Osteoblast (primary cell): ENCODE measurements around the gene TRPV6. TPM values are rescaled to one million over a fixed set of nuclear protein-coding genes. Genes with fewer than 3 reads are reported as not detected.

Experiments used
- DNase-seq: peaks from one replicate; pipeline ENCODE4 v3.0.0; 2011; ENCODE audit warnings: low spot score, mixed read lengths; ENCODE audit not compliant: insufficient read length; ENCODE audit errors: missing footprints
- H2AFZ ChIP-seq: 2 replicates; pipeline ENCODE4 v1.6.0; 2011; ENCODE audit warnings: mild to moderate bottlenecking, low read length
- H3K27ac ChIP-seq: 2 replicates; pipeline ENCODE4 v1.5.1; 2011; ENCODE audit warnings: mild to moderate bottlenecking, low read depth, low read length, moderate library complexity
- H3K27me3 ChIP-seq: 2 replicates; pipeline ENCODE4 v1.6.0; 2012; ENCODE audit warnings: mild to moderate bottlenecking, control low read depth, inconsistent platforms, low read length, moderate library complexity; ENCODE audit not compliant: insufficient read depth
- H3K36me3 ChIP-seq: 2 replicates; pipeline ENCODE4 v1.5.1; 2011; ENCODE audit warnings: mild to moderate bottlenecking, low read length, control low read depth, moderate library complexity; ENCODE audit not compliant: insufficient read depth
- H3K4me1 ChIP-seq: 2 replicates; pipeline ENCODE4 v1.5.1; 2011; ENCODE audit warnings: mild to moderate bottlenecking, low read length, control low read depth, moderate library complexity; ENCODE audit not compliant: insufficient read depth
- H3K4me2 ChIP-seq: 2 replicates; pipeline ENCODE4 v1.6.0; 2011; ENCODE audit warnings: mild to moderate bottlenecking, low read length; ENCODE audit not compliant: insufficient read depth
- H3K4me3 ChIP-seq: fragments of 200-600 bp; sonication (generic); 3 replicates; pipeline ENCODE4 v1.5.1; 2012; ENCODE audit warnings: mild to moderate bottlenecking, low read length, inconsistent platforms; ENCODE audit not compliant: insufficient read depth
- H3K79me2 ChIP-seq: 2 replicates; pipeline ENCODE4 v1.6.0; 2012; ENCODE audit warnings: mild to moderate bottlenecking, low read length, control low read depth, inconsistent platforms; ENCODE audit not compliant: insufficient read depth
- H3K9me3 ChIP-seq: 2 replicates; pipeline ENCODE4 v1.5.1; 2011; ENCODE audit warnings: low read depth, low read length, control low read depth
- H4K20me1 ChIP-seq: 2 replicates; pipeline ENCODE4 v1.6.0; 2012; ENCODE audit warnings: mild to moderate bottlenecking, low read length, control low read depth; ENCODE audit not compliant: insufficient read depth
- total RNA-seq: library from RNA; depleted of rRNA; stranded (reverse); fragments of >200 nt; gene quantifications from 2 replicates; pipeline ENCODE4 v1.2.3, GENCODE V29; 2012
- TF ChIP-seq, protein P1 (sequence below): IDR thresholded peaks from 2 replicates; pipeline ENCODE4 v1.5.1; 2011; ENCODE audit warnings: mild to moderate bottlenecking, low read depth, low read length, moderate library complexity; ENCODE audit errors: extremely low read depth

The TRPV6 gene
- total RNA-seq, 1 donor, result not detected

DNA sequence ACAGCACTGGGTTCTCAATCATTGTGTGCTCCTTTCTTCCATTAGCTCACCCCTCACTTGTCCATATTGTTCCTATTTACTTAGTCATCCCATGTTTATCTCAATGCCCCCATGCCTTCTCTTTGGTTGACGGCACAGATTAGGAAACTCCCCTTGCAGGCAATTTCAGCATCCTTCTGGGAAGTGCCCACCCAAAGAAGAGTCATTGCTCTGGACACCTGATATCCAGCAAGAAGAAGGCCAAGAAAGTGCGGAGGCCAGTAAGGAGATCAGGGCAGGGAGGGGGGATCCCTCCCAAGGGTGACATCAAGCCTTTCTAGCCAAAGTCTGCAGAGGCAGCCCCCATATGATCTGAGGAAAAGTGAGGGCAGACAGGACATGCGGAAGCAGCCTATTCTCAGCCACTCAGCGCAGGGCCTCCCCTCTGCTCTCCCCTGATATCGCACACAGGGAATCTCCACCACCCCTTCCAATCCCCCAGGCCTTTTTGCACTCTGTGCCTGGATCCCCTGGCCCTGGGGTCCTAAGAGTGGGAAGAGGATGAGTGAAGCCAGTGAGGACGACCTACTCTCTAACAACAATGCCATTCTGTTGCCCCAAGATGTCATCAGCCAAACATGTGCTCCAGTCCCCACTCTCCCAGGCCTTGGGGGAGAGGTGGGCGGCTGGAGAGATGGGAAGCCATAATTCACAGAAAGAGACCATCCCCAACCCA lies 1.8 kb downstream of the TRPV6 start:
- Histone ChIP-seq H3K4me1 (no peaks in the 10 kb centered on the region), H2AFZ (no peak overlapping the region), H3K4me3 (no peak overlapping the region), H3K36me3 (no peaks in the 10 kb centered on the region), H3K9me3 (no peaks in the 10 kb centered on the region), H4K20me1 (no peaks in the 10 kb centered on the region), H3K79me2 (no peaks in the 10 kb centered on the region), H3K4me2 (no peak overlapping the region), H3K27me3 (peaks cover 11% of the 10 kb centered on the region), H3K27ac (no peak overlapping the region)
- TF ChIP-seq, protein P1, sequence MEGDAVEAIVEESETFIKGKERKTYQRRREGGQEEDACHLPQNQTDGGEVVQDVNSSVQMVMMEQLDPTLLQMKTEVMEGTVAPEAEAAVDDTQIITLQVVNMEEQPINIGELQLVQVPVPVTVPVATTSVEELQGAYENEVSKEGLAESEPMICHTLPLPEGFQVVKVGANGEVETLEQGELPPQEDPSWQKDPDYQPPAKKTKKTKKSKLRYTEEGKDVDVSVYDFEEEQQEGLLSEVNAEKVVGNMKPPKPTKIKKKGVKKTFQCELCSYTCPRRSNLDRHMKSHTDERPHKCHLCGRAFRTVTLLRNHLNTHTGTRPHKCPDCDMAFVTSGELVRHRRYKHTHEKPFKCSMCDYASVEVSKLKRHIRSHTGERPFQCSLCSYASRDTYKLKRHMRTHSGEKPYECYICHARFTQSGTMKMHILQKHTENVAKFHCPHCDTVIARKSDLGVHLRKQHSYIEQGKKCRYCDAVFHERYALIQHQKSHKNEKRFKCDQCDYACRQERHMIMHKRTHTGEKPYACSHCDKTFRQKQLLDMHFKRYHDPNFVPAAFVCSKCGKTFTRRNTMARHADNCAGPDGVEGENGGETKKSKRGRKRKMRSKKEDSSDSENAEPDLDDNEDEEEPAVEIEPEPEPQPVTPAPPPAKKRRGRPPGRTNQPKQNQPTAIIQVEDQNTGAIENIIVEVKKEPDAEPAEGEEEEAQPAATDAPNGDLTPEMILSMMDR, result no peak
- DNase-seq, result no peak

DNA sequence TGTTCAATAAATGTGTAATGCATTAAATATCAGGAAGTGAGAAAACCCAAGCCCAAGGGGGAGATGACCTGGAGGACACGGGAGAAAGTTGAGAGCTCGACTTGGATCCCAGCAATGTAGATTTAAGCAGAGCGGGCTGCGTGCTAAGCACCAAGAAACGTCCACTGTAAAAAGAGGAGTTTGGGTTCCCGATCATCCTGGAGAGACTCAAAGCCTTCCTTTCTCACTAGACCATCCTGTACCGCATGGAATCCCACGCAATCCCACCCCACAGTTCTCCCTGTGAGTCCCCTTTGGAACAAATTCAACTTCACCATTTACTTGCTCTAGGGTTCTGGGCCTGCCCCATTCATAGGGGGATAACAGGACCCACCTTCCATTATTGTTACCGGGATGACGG lies 2.4 kb downstream of the TRPV6 start:
- Histone ChIP-seq H3K4me2 (no peak overlapping the region), H4K20me1 (no peaks in the 10 kb centered on the region), H3K79me2 (no peaks in the 10 kb centered on the region), H3K4me1 (no peaks in the 10 kb centered on the region), H3K9me3 (no peaks in the 10 kb centered on the region), H3K4me3 (no peak overlapping the region), H3K27ac (no peak overlapping the region), H2AFZ (no peak overlapping the region), H3K36me3 (no peaks in the 10 kb centered on the region), H3K27me3 (peaks cover 11% of the 10 kb centered on the region)
- TF ChIP-seq, protein P1, result no peak
- DNase-seq, result no peak

DNA sequence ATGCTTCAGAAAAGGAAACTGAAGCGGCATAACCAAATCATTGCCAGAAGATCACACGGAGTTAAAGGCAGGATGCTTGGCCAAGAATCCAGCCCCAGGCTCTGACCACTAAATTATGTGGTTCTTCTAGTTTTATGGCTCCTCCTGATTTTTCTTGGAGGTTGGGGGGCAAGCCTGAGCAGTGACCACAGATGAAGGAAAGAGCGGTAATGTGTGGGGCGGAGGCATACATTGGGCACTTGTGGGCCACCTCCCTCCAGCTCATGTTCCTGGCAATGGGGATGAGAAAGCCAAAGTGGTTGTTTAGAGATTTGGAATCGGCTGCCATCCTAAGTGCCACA lies 3.2 kb downstream of the TRPV6 start:
- Histone ChIP-seq H3K4me2 (no peak overlapping the region), H4K20me1 (no peaks in the 10 kb centered on the region), H3K36me3 (no peaks in the 10 kb centered on the region), H3K27ac (no peak overlapping the region), H3K27me3 (peaks cover 11% of the 10 kb centered on the region), H3K9me3 (no peaks in the 10 kb centered on the region), H3K79me2 (no peaks in the 10 kb centered on the region), H3K4me1 (no peaks in the 10 kb centered on the region), H2AFZ (no peak overlapping the region), H3K4me3 (no peak overlapping the region)
- no peak for DNase-seq
- TF ChIP-seq, protein P1, result no peak

DNA sequence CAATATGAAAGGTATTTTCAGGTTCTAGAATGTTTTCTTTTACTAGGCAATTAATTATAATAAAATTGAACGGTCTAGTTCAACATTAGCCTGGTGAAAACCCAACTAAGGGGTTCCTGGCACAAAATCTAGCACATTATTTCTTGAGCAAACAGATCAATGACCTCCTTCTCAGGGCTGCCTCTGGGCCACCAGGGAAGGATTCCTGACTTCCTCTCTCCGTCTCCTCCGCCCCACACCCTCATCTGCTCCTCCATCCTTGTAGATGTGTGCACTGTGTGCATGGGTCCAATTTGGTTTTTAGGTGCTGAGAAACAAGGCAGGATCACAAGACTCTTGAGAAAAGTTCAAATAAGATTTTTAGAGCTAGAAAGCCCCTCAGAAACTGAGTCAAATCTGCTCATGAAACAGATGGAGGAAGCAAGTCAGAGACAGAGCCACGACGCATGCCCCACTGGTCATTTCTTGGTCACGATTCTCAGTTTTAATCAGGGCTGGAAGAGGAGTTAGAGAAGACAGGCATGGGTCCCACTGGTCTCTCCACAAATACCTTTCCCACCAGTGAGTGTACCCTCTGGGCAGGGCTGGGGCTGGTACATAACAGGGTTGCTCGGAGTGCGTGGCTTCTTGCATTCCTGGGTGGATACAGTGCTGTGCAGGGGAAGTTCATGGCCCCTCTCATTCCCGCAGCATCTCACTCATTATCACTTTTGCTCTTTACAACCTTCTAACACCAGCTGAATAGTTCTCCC lies 3.8 kb downstream of the TRPV6 start:
- Histone ChIP-seq H3K27ac (no peak overlapping the region), H3K4me2 (no peak overlapping the region), H3K27me3 (peaks cover 11% of the 10 kb centered on the region), H2AFZ (no peak overlapping the region), H3K36me3 (no peaks in the 10 kb centered on the region), H3K4me1 (no peaks in the 10 kb centered on the region), H3K9me3 (no peaks in the 10 kb centered on the region), H3K4me3 (no peak overlapping the region), H3K79me2 (no peaks in the 10 kb centered on the region), H4K20me1 (no peaks in the 10 kb centered on the region)
- TF ChIP-seq, protein P1, result no peak
- DNase-seq, result no peak
